ENCODE results near the gene ZNF714.

DNA sequence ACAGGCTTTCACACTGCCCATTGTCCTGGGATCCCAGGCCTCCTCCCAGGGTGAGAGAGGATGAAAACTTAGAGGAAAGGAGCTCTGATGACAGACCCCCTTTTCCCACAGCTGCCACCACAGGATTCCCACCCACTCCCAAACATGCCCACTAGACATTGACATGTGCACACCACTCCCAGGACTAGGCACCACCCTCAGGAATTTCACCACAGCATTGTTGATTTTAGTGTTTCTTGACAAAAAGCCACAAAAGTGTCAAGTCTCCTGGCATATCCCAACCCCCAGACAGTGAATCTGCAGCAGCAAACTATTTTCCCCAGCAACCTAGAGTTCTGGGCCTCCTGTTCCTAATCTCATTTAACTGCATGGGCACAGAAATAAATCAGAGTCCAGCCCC, 10.1 kb downstream of the ZNF714 start:
- TF ChIP-seq EZH2 (IDR thresholded peaks at IDR 0.05; ENCODE audit: insufficient read depth, poor library complexity, severe bottlenecking) (no peak), EZH2phosphoT487 (IDR thresholded peaks at IDR 0.05; ENCODE audit: insufficient read depth, low read depth) (no peak)

Data from GM23248 (cell line).